AML-193 (cell line): Measurements from ENCODE around the gene ZYG11A.
"Not testable (repeated sequence)": the region's sequence is repeated elsewhere in the genome, so short reads cannot be mapped to it uniquely, and the experiment has no call there.

Experiments used
- DNase-seq, 2 experiments: peaks; one replicate each; lab custom pipeline; 2025; lab: John Stamatoyannopoulos, UW

The ZYG11A gene

DNA sequence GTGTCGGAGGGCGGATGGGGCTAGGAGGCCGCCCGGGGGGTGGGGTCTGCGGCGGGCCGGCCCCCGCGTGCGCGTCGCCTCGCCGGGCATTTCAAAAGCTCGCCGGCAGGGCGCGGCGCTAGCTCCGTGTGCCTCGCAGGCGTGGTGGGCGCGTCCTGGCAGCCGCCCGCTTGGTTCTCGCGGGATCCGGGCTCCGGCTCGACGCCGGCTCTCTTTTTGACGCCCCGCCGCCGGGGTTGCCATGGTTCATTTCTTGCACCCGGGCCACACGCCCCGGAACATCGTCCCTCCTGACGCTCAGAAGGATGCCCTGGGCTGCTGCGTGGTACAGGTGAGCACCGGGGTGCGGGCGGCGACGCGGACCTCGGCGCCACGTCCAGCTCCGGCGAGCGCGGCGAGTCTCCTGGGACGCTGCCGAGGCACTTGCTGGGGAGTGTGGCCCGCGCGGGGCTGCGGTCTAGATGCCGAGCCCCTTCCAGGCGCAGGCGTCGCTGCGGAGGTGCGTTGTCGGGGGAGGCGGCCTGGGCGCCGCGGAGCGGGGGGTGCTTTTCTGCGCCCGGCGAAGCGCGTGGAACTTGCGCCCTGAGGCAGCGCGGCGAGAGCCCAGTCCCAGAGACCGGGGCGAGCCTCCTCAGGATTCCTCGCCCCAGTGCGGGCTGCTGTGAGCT, at the start of gene ZYG11A:
Gene ZYG11A, plus strand, starts transcription at position 118 of the 668 bp plus-strand sequence. Its CDS starts 124 bp downstream, at position 242.
- no peak for DNase-seq

DNA sequence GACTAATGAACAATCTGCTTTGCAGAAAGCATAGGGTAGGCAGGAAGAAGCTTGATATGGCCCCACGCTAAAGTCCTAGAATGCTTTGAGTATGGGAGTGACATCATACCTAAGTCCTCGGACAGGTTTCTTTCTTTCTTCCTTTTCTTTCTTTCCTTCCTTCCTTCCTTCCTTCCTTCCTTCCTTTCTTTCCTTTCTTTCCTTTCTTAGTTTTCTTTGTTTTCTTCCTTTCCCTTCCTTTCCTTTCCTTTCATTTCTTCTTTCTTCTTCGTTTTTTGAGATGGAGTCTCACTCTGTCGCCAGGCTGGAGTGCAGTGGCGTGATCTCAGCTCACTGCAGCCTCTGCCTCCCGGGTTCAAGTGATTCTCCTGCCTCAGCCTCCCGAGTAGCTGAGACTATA, 48.8 kb upstream of the ZYG11A start:
- DNase-seq: not testable (repeated sequence)

DNA sequence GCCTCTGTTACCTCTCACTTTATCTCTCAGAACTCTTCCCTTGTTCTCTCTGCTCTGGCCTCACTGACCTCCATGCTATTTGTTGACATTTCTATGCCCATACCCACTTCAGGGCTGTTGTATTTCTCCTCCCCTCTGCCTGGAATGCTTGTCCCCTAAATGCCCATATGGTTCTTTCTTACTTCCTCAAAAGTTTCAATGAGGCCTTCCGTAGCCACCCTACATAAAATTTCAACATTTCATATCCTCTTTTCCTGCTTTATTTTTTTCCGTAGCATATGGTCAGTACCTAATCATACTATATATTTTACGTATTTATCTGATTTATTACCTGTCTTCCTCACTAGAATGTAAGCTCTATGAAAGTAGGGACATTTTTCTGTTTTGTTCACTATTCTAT, 47.1 kb upstream of the ZYG11A start:
- no peak for DNase-seq

GRCh38 chr1:52798331-52798730, 44.2 kb upstream of the ZYG11A start:
- peak; percentile 53 to 59 for DNase-seq

- no peak for DNase-seq
Observed at GRCh38 chr1:52801011-52801410, 41.5 kb upstream of the ZYG11A start.

GRCh38 chr1:52804083-52804482, 38.5 kb upstream of the ZYG11A start:
- DNase-seq: not testable (repeated sequence)

DNA sequence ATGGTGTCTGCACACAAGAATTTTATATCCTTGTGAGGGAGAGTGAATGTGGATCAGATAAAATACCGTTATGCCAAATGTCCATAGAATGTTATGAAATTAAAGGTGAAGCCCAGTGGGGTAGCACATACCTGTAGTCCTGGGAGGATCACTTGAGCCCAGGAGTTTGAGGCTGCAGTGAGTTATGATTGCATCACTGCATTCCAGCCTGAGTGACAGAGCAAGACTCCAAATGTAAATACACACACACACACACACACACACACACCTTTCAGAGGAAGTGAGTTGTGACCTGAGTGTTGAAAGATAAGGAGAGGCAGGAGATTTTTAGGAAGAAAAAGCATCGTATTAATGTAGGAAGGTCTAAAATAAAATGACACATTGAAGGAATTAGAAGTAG, 28.1 kb upstream of the ZYG11A start:
- no peak for DNase-seq

DNA sequence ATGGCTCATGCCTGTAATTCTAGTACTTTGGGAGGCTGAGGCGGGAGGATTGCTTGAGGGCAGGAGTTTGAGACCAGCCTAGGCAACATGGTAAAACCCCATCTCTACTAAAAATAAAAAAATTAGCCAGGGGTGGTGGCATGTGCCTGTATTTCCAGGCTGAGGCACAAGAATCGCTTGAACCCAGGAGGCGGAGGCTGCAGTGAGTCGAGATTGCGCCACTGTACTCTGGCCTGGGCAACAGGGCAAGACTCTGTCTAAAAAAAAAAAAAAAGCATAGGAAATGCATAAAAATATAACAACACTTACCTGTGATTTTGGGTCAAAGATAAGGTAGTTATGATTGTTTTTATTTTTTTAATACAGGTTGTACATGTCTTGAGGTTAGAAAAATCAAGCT, 21.7 kb upstream of the ZYG11A start:
- DNase-seq: not testable (repeated sequence)

- peak; percentile 60 to 71 for DNase-seq
Observed at GRCh38 chr1:52825868-52826267, 16.7 kb upstream of the ZYG11A start.

DNA sequence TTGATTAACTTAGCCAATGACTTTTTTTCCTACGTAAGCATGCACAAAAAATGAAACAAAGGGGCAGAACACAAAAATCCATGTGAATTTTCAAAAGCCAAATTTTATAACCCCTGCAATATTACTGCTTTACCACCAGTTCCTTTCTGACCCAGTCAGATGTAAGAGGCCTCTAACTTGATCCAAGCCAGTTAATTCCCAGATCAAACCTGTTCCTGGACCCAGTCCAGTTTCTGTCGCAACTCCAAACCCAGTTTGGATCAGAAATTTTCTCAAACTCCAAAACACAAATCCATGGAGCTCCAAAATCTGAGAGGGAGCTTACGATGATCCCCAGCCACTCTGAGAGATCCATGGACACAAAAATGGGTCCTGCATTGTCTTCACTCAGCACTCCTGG, 7.8 kb upstream of the ZYG11A start:
- no peak for DNase-seq

GRCh38 chr1:52836035-52836434, 6.5 kb upstream of the ZYG11A start:
- DNase-seq: no peak

DNA sequence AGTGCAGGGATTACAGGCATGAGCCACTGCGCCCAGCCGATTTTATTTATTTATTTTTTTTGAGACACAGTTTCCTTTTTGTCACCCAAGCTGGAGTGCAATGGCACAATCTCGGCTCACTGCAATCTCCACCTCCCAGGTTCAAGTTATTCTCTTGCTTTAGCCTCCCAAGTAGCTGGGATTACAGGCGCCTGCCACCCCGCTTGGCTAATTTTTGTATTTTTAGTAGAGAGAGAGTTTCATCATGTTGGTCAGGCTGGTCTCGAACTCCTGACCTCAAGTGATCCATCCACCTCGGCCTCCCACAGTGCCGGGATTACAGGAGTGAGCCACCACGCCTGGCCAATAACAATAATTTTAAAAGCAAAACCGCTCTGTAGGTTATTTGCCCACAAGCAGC, 3.4 kb upstream of the ZYG11A start:
- DNase-seq: not testable (repeated sequence)

GRCh38 chr1:52845119-52845518, 2.6 kb downstream of the ZYG11A start:
- not testable (repeated sequence) for DNase-seq

GRCh38 chr1:52848423-52848822, 5.9 kb downstream of the ZYG11A start:
- DNase-seq: no peak

DNA sequence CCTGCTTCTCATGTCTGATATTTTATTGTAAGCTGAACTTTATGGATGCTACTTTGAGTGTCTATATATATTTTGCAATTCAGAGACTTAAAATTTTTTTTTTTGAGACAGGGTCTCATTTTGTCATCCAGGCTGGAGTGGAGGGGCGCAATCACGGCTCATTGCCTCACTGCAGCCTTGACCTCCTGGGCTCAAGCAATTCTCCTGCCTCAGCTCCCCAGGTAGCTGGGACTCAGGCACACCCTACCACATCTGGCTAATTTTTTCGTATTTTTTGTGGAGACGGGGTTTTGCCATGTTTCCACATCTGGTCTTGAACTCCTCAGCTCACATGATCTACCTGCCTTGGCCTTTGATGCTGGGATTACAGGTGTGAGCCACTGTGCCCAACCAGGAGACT, 8.4 kb downstream of the ZYG11A start:
- no peak for DNase-seq

DNA sequence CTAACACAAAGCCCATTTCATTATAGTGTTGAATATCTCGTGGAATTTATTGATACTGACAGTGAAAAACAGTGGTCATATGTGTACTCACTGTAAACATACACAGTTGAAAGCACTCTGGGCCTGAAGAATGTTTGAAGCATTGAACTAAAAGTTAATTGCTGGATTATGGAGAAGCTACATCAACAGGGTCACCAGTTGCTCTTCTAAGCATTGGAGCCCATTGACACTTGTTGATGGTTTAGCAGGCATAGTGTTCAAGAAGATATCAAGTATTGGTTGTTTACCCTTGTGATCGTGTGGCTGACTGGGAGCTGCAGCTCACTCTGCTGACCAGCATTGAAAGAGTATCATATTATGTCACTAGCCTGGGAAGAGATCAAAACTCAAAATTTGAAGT, 10.3 kb downstream of the ZYG11A start:
- no peak for DNase-seq

GRCh38 chr1:52855584-52855983, 13.0 kb downstream of the ZYG11A start:
- DNase-seq: no peak

DNA sequence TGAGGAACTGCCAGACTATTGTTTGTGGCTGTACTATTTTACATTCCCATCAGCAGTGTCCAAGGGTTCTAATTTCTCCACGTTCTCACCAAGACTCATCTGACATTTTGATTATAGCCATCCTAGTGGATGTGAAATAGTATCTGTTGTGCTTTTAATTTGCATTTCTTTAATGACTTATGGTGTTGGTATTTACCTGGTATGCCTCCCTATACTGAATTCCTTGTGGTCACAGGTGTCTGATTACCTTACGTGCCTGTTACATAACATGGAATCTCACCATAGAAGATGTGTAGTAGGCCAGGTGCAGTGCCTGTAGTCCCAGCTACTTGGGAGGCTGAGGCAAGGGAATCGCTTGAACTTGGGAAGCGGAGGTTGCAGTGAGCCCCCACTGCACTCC, 13.5 kb downstream of the ZYG11A start:
- no peak for DNase-seq

DNA sequence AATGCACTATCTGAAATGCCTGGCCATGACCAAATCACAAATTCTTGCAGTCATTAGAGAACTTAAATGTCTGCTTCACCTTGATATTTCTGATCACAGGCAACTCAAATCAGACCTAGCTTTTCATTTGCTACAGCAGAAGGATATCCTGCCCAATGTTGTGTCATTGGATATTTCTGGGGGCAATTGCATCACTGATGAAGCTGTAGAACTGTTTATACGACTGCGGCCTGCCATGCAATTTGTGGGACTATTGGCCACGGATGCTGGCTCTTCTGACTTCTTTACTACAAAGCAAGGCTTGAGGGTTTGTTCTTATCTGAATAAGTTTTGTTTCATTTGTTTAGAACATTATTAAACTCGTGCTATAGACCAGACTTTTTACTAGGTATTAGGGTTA, 14.9 kb downstream of the ZYG11A start:
- no peak for DNase-seq

GRCh38 chr1:52862666-52863458, 20.3 kb downstream of the ZYG11A start:
- no peak for DNase-seq

GRCh38 chr1:52867087-52867863, 24.7 kb downstream of the ZYG11A start:
- DNase-seq: no peak

DNA sequence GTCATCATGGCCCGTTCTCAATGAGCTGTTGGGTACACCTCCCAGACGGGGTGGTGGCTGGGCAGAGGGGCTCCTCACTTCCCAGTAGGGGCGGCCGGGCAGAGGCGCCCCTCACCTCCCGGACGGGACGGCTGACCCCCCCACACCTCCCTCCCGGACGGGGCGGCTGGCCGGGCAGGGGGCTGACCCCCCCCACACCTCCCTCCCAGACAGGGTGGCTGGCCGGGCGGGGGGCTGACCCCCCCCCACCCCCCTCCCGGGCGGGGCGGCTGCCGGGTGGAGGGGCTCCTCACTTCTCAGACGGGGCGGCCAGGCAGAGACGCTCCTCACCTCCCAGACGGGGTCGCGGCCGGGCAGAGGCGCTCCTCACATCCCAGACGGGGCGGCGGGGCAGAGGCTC, 27.2 kb downstream of the ZYG11A start:
- not testable (repeated sequence) for DNase-seq

- no peak for DNase-seq
Observed at GRCh38 chr1:52876843-52877242, 34.3 kb downstream of the ZYG11A start.
